Stimulated activated CD8-positive, alpha-beta memory T cell treated with anti-CD3 and anti-CD28 coated beads, Interleukin-15, amount 100 ng/mL, for 4 hours (primary cell): ENCODE results near the gene ADRB2.
"Not testable (repeated sequence)": the region's sequence is repeated elsewhere in the genome, so short reads cannot be mapped to it uniquely, and the experiment has no call there.

Source experiments
- DNase-seq, 2 donors: peaks; one replicate each; pipeline ENCODE4 v3.0.0-alpha.2; 2020; ENCODE audit warnings: low read depth in 2 of 2

Gene ADRB2

GRCh38 chr5:148826053-148826738, at the start of gene ADRB2:
TSS of gene ADRB2 (plus strand) at chr5:148826611. CDS start at chr5:148826832, 221 bp downstream.
- DNase-seq: peak; percentile 79 to 81

GRCh38 chr5:148776780-148777179, 49.6 kb upstream of the ADRB2 start:
- no peak for DNase-seq

GRCh38 chr5:148778882-148779281, 47.5 kb upstream of the ADRB2 start:
- no peak for DNase-seq

GRCh38 chr5:148780711-148781110, 45.7 kb upstream of the ADRB2 start:
- no peak for DNase-seq

- DNase-seq: no peak
These were observed 44.6 kb upstream of the ADRB2 start for GRCh38 chr5:148781766-148782165.

GRCh38 chr5:148785223-148785622, 41.2 kb upstream of the ADRB2 start:
- no peak for DNase-seq

GRCh38 chr5:148786456-148786855, 40.0 kb upstream of the ADRB2 start:
- DNase-seq: no peak

- DNase-seq: no peak
These were observed 37.8 kb upstream of the ADRB2 start for GRCh38 chr5:148788636-148789035.

GRCh38 chr5:148790545-148791333, 35.7 kb upstream of the ADRB2 start:
- no peak for DNase-seq

- no peak for DNase-seq
These were observed 35.1 kb upstream of the ADRB2 start for GRCh38 chr5:148791334-148791667.

GRCh38 chr5:148791696-148792095, 34.7 kb upstream of the ADRB2 start:
- no peak for DNase-seq

- no peak for DNase-seq
These were observed 33.7 kb upstream of the ADRB2 start for GRCh38 chr5:148792744-148793143.

- no peak for DNase-seq
These were observed 33.1 kb upstream of the ADRB2 start for GRCh38 chr5:148793261-148793660.

GRCh38 chr5:148794275-148794674, 32.1 kb upstream of the ADRB2 start:
- DNase-seq: no peak

GRCh38 chr5:148794729-148795561, 31.5 kb upstream of the ADRB2 start:
- DNase-seq: no peak

GRCh38 chr5:148796936-148797335, 29.5 kb upstream of the ADRB2 start:
- DNase-seq: no peak

- no peak for DNase-seq
These were observed 27.6 kb upstream of the ADRB2 start for GRCh38 chr5:148798786-148799185.

- DNase-seq: no peak
These were observed 26.5 kb upstream of the ADRB2 start for GRCh38 chr5:148799737-148800527.

- no peak for DNase-seq
These were observed 24.6 kb upstream of the ADRB2 start for GRCh38 chr5:148801682-148802276.

- DNase-seq: not testable (repeated sequence)
These were observed 23.0 kb upstream of the ADRB2 start for GRCh38 chr5:148803451-148803850.

- no peak for DNase-seq
These were observed 22.0 kb upstream of the ADRB2 start for GRCh38 chr5:148804393-148804792.
